Uterus (tissue), 2 donors: ENCODE data around the gene SLC23A2.

Experiments used
- POLR2A ChIP-seq, 2 donors: fragments of 450-650 bp; IDR thresholded peaks; one replicate each; pipeline ENCODE4 v1.6.1; 2016; ENCODE audit warnings: antibody characterized with exemption in 2 of 2, mild to moderate bottlenecking in 1 of 2, moderate library complexity in 1 of 2
- TF ChIP-seq, protein P1 (sequence below), 4 experiments: fragments of 200-600 bp in 2 of 4; fragments of 450-650 bp in 2 of 4; sonication (generic) in 2 of 4; IDR thresholded peaks; one replicate each; pipeline ENCODE4 v1.5.1; 2016 to 2019; ENCODE audit warnings: antibody characterized with exemption in 4 of 4, mild to moderate bottlenecking in 2 of 4, moderate library complexity in 1 of 4

DNA sequence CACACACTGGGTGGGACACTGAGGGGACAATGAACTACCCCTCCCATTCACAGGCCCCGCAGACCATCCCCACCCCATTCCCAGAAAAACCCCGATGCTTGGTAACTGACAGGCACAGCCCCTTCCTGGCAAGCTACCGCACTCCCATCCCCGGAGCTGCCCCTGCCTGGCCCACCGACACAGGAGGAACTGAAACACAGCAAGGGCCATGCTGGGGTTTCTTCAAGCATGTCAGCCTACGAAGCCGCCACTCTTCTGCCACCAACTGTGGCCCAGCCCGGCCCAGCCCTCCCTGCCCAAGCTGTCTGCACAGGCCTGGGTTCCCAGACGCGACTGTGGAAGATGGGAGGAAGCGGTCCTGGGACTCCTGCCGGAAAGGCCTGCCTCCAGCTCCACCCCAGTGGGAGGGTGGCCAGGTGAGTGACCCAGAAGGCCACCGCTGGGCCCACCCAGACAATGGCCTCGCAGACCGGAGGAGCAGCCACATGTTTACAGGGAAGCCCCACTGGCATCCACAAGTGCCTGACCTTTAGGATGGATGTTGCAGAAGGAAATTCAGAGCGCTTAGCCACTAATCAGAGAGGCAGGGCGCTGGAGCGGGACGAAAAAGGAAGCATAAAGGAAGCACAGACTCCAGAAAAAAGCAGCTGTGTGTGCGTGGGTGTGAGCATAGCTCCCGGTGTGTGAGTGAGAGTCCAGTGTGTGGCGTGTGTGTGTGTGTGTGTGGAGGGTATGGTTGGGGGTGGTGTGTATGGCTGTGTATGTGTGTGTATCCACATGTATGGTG, 188.0 kb downstream of the SLC23A2 start:
- TF ChIP-seq, protein P1, sequence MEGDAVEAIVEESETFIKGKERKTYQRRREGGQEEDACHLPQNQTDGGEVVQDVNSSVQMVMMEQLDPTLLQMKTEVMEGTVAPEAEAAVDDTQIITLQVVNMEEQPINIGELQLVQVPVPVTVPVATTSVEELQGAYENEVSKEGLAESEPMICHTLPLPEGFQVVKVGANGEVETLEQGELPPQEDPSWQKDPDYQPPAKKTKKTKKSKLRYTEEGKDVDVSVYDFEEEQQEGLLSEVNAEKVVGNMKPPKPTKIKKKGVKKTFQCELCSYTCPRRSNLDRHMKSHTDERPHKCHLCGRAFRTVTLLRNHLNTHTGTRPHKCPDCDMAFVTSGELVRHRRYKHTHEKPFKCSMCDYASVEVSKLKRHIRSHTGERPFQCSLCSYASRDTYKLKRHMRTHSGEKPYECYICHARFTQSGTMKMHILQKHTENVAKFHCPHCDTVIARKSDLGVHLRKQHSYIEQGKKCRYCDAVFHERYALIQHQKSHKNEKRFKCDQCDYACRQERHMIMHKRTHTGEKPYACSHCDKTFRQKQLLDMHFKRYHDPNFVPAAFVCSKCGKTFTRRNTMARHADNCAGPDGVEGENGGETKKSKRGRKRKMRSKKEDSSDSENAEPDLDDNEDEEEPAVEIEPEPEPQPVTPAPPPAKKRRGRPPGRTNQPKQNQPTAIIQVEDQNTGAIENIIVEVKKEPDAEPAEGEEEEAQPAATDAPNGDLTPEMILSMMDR (IDR thresholded peaks at IDR 0.05) = no peak
- no peak for TF ChIP-seq POLR2A (IDR thresholded peaks at IDR 0.05)
